Liver (tissue), 3 donors: ENCODE results near the gene CUX1.

ENCODE experiments used
- EGR1 ChIP-seq, 2 donors: IDR thresholded peaks; 2 replicates each; pipeline ENCODE4 v1.6.1; 2016 to 2018; ENCODE audit warnings: antibody characterized with exemption in 2 of 2, low read depth in 2 of 2
- FOXA1 ChIP-seq: IDR thresholded peaks from 2 replicates; pipeline ENCODE4 v1.6.1; 2016; ENCODE audit warnings: antibody characterized with exemption
- FOXA2 ChIP-seq: IDR thresholded peaks from 2 replicates; pipeline ENCODE4 v1.6.1; 2016; ENCODE audit warnings: antibody characterized with exemption
- GABPA ChIP-seq, 2 donors: IDR thresholded peaks in 1 of 2; conservative IDR thresholded peaks in 1 of 2; 2 replicates each; pipeline ENCODE4 v1.6.1; 2016; ENCODE audit warnings: antibody characterized with exemption in 2 of 2, mild to moderate bottlenecking in 1 of 2, moderate library complexity in 1 of 2
- JUND ChIP-seq, 2 donors: IDR thresholded peaks; 2 replicates each; pipeline ENCODE4 v1.6.1; 2016; ENCODE audit warnings: antibody characterized with exemption in 2 of 2
- NR2F2 ChIP-seq: IDR thresholded peaks from 2 replicates; pipeline ENCODE4 v1.6.1; 2016; ENCODE audit warnings: antibody characterized with exemption
- RAD21 ChIP-seq, 2 donors: IDR thresholded peaks; 2 replicates each; pipeline ENCODE4 v1.6.1; 2016; ENCODE audit warnings: antibody characterized with exemption in 2 of 2, mild to moderate bottlenecking in 2 of 2
- RXRA ChIP-seq, 2 donors: IDR thresholded peaks; 2 replicates each; pipeline ENCODE4 v1.6.1; 2017 to 2018; ENCODE audit warnings: antibody characterized with exemption in 2 of 2, mild to moderate bottlenecking in 1 of 2
- TAF1 ChIP-seq: conservative IDR thresholded peaks from 2 replicates; pipeline ENCODE4 v1.6.1; 2016; ENCODE audit warnings: antibody characterized with exemption, mild to moderate bottlenecking
- YY1 ChIP-seq: IDR thresholded peaks from 2 replicates; pipeline ENCODE4 v1.6.1; 2016; ENCODE audit warnings: antibody characterized with exemption, mild to moderate bottlenecking
- TF ChIP-seq, protein P1 (sequence below): fragments of 150-350 bp; IDR thresholded peaks from 2 replicates; pipeline ENCODE4 v1.5.1; 2017; ENCODE audit warnings: improper control_type of control experiment, low read depth, low read length; ENCODE audit not compliant: missing input control
- TF ChIP-seq, protein P2 (sequence below): IDR thresholded peaks from 2 replicates; pipeline ENCODE4 v1.6.1; 2016; ENCODE audit warnings: antibody characterized with exemption
- TF ChIP-seq, protein P3 (sequence below): IDR thresholded peaks from 2 replicates; pipeline ENCODE4 v1.6.1; 2016; ENCODE audit warnings: antibody characterized with exemption
- donor health status: healthy.
- donor health status: healthy.

DNA sequence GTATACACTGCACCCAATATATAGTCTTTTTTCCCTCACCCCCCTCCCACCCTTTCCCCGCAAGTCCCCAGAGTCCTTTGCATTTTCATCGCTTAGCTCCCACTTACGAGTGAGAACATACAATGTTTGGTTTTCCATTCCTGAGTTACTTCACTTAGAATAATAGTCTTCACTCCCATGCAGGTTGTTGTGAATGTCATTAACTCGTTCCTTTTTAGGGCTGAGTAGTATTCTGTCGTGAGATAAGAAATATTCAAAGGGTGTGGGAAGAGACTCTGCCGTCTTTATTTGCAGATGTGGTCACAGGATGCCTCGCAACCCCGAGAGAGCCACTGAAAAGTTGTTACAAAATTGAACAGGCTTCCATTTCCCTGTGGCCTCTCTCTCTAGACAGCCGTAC lies 331.4 kb downstream of the CUX1 start:
- TF ChIP-seq, protein P1, sequence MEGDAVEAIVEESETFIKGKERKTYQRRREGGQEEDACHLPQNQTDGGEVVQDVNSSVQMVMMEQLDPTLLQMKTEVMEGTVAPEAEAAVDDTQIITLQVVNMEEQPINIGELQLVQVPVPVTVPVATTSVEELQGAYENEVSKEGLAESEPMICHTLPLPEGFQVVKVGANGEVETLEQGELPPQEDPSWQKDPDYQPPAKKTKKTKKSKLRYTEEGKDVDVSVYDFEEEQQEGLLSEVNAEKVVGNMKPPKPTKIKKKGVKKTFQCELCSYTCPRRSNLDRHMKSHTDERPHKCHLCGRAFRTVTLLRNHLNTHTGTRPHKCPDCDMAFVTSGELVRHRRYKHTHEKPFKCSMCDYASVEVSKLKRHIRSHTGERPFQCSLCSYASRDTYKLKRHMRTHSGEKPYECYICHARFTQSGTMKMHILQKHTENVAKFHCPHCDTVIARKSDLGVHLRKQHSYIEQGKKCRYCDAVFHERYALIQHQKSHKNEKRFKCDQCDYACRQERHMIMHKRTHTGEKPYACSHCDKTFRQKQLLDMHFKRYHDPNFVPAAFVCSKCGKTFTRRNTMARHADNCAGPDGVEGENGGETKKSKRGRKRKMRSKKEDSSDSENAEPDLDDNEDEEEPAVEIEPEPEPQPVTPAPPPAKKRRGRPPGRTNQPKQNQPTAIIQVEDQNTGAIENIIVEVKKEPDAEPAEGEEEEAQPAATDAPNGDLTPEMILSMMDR: no peak
- TF ChIP-seq, protein P2, sequence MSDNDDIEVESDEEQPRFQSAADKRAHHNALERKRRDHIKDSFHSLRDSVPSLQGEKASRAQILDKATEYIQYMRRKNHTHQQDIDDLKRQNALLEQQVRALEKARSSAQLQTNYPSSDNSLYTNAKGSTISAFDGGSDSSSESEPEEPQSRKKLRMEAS: no peak
- no peak for TF ChIP-seq YY1
- no peak for TF ChIP-seq GABPA (IDR thresholded peaks at IDR 0.05 in 1 of 2, conservative IDR thresholded peaks at IDR 0.05 in 1 of 2)
- no peak for TF ChIP-seq EGR1 (IDR thresholded peaks at IDR 0.05; ENCODE audit: low read depth in 2 of 2)
- TF ChIP-seq TAF1: no peak
- no peak for TF ChIP-seq FOXA1
- no peak for TF ChIP-seq FOXA2
- TF ChIP-seq JUND (IDR thresholded peaks at IDR 0.05): no peak
- TF ChIP-seq RAD21 (IDR thresholded peaks at IDR 0.05): no peak
- TF ChIP-seq, protein P3, sequence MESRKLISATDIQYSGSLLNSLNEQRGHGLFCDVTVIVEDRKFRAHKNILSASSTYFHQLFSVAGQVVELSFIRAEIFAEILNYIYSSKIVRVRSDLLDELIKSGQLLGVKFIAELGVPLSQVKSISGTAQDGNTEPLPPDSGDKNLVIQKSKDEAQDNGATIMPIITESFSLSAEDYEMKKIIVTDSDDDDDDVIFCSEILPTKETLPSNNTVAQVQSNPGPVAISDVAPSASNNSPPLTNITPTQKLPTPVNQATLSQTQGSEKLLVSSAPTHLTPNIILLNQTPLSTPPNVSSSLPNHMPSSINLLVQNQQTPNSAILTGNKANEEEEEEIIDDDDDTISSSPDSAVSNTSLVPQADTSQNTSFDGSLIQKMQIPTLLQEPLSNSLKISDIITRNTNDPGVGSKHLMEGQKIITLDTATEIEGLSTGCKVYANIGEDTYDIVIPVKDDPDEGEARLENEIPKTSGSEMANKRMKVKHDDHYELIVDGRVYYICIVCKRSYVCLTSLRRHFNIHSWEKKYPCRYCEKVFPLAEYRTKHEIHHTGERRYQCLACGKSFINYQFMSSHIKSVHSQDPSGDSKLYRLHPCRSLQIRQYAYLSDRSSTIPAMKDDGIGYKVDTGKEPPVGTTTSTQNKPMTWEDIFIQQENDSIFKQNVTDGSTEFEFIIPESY: no peak
- TF ChIP-seq NR2F2: no peak
- TF ChIP-seq RXRA (IDR thresholded peaks at IDR 0.05): no peak
